IPS DF 19.7 (cell line): ENCODE measurements around the gene ALPK1.
"Not testable (repeated sequence)": the region's sequence is repeated elsewhere in the genome, so short reads cannot be mapped to it uniquely, and the experiment has no call there.

Experiments used
- DNase-seq: peaks from one replicate; pipeline ENCODE4 v3.0.0-alpha.2; 2013; ENCODE audit warnings: low read depth, low spot score

The ALPK1 gene

DNA sequence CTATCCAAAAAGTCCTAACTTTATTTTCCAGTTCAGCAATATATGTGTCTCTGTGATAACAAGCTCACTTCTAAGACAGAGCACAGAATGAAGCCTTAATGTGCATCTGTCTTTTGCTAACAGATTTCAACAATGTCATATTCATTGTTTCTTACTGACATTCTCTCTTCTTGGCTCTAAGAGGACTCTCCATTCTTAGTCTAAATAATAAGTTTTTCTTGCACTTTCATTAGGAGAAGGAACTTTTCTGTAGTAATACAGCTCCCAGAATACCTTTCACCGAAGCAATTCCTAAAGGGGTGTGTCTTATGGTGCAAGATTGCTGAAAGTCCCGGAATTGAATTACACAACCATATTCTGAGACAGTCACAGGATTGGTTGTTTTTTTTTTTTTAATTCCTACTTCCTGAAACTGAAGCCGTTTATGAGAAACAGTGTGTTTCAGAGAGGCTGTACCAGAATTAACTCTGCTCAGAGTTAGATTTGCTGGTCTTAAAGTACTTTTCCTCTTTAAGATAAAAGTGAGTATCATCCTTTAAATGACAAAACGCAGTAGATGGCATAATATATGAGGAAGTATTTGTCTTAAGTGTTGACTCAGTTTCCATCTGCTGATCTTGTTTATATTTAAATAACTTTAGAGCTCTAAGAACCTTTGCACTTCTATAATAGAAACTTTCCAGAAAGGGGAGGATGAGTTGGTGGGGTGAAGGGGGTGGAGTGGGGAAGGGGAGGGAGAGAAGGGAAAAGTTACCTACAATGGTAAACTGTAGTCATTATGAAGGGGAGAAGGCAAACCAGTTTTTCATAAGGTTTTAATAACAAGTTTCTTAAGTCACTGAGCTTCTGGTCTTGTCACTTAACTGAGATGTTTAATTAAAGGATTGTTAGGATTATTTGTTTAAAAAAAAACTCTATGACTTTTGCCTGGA lies at the start of gene ALPK1:
ALPK1 (plus strand) TSS at position 421 of the 932 bp plus-strand sequence.
- DNase-seq, result no peak

DNA sequence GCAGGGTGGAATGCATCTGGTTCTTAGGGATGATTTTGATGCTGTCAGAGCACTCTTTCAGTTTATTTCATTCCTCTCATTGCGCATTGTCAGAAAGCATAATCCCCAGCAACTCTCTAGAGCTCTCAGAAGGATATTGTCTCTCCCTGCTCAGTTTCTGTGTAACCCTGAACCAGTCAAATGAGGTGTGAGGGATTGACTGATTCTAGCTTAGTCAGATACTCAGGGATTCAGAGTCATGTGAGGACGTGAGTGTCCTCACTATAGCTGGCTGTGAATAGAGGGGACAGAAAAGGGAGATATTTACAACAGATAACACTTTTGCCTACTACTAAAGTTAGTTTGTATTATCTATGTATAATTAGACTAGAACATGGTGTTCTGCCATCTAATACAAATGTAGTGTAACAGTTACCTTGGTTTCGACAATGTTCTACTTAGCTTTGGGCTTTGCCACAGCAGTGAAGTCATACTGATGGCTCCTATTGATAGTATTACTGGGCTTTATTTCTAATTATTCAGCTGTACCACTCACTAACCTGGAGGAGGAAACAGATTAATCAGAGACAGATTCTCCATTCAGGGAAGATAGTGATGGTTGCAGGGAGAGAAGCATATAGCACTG lies 46.0 kb upstream of the ALPK1 start:
- no peak for DNase-seq

DNA sequence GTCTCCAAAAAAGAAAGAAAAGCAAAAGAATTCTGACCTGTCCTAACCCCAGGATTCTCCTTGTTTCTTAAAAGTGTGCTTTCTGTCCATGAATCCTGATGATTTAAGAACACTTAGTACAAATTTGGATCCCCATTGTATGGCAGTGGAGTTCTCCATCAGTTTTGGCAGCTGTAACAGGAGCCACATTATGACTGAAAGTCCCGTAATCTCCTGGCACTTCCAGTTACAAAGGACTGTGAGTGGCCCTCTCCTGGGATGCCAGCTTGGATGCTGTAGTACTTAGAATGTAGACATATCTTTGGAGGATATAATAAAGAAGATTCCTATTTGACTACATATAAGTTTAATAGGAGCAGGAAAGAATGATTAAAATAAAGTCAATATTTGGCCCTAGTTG lies 44.9 kb upstream of the ALPK1 start:
- DNase-seq, result no peak

DNA sequence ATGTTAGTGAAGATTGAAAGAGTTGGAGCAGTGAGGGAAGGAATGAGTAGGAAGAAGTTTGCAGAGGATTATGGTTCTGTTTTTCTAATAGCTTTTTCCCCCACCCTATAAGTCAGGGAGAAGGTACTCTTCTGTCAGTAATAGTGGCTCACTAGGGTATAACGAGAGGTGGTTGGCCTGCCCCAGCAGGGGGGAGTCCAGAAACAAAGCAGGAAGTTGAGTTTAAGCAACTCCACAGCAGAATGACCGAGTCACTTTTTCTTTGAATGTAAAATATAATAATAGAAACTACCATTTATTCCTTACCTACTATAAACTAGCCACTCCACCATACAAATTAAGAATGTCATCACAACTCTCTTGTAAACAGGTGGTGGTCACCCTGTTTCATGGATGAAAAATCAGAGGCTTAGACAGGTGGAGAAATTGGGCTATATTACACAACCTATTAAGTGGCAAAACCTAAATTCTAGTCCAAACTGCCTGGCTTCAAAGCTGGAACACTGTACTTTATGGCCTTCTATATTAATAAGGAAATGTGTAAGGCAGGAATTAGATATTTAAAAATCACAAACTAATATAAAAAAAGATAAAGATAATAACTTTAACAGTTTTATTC lies 43.7 kb upstream of the ALPK1 start:
- no peak for DNase-seq

DNA sequence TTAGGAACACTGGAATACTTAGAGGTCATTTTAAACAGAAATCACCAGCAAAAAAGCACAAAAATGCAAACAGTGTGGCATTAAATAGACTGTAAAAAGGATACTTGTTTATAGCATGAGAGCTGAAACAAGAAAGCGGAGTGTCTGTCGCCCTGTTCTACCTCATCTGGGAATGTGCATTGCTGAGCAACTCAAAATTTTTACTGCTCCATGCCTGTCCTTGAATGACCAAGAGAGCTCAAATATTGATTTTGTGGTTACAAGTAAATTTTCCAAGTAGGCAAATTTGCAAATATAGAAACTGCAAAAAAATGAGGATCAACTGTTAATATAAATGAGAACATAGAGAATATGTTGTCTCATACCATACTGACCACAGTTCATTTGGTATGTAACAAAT lies 40.1 kb upstream of the ALPK1 start:
- DNase-seq, result no peak

DNA sequence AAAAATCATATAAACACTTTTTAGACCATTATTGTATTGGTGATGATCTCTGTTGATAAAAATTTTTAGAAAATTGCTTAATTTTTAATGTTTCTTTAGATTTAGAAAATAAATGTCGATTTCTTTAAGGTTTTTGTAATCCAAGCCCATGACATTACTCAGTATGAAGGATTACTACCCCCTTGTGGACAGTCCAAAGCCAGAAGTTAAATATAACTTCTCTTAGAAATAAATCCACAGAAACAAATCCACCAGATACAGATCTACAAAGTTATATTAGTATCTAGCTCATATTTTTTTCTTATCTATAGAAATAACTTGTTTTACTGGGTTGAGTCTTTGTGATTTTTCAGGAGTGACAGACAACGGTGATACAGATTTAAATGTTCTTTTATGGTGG lies 30.3 kb upstream of the ALPK1 start:
- DNase-seq, result no peak

DNA sequence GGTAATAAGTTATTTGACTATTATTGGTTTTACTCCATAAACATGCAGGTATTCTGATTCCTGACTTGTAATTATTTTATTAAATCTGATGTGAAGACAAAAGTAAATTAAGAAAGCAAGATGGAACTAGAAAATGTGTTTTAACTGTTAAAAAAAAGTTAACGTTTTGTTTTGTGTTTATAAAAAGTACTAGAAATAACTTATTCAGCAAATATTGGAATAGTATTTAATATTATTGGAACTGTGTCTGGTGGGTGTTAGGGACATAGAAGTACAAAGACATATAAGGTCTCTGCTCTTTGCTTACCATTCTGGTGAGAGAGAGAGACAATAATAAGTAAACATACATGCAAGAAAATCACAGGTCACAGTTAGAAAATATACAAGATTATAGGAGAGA lies 27.1 kb upstream of the ALPK1 start:
- DNase-seq, result no peak

DNA sequence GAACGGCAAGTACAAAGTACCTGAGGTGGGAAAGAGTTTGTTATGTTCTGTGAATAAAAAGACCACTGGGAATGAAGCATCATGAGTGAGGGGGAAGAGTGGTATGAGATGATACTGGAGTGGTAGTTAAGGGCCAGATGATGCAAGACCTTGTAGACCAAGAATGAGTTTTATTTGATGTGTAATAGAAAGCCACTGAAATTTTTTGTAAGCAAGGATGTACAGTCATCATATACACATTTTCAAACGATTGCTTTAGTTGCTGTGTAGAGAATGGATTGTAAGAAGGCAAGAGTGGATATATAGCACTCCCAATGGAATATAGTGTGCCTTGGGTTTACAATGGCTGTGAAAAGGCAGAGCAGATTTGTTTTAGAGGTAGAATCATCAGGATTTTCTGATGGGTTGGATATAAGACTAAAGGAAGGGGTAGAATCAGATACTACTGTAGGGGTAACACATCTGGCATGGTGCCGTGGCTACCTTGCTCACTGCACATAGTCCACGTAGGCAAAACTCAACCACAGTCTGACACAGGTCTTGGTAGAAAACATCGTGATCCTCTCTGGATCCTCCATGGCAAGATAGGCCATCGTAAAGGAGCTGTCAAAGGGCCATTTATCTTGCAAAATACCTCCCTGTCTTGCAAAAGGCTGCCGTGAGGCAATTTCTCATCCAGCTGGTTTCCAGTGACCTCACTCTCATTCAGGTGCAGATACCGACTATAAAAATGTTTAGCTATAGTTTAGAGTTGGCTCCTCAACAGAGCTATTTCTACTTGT lies 26.3 kb upstream of the ALPK1 start:
- no peak for DNase-seq

DNA sequence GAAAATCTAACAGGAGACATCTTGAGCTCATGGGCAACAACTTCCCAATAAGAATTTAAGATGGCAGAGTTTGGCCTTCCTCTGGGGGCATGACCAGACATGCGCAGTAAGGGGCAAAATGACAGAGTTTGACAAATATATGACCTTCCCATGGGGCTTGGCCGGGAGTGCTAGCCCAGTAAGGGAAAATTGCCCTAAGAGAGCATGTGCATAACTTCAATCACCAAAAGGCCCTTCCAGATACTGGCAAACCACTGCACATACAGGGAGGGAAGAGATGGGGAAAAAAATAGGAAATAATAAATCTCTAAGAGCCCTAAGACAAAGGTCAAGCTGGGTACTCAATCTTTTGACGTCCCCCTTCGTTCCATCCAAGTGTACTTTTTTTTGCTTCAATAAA lies 24.9 kb upstream of the ALPK1 start:
- no peak for DNase-seq

DNA sequence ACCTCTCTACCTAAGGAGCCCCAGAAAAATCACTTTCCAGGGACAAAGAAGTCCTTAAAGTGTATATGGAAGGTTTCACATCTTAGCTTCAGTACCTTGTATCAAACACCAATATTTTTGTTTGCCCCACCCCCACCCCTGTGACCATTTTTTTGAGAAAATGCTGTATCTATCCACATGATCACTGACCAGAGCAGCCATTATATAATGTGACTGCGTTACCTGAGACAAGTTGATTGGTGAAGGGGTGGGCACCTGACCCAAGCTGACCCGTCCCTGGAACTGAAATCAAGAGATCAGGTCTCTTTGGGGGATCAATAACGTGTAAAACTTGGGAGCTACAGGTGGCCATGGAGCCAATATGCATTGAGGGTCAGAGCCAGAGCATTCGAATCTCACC lies 22.2 kb upstream of the ALPK1 start:
- no peak for DNase-seq

DNA sequence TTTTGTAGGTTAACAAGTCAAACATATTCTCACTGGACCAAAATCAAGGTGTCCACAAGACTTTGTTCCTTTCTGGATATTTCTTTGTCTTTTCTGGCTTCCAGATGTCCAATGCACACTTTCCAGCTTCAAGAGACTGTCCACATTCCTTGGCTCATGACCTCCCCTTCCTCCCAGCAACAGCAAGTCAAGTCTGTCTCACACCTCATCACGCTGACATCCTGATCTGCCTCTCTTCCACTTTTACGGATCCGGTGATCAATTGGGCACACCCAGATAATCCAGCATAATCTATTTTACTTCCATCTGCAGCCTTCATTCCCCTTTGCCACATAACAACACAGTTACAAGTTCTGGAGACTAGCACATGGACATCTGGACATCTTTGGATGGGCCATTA lies 21.1 kb upstream of the ALPK1 start:
- no peak for DNase-seq

DNA sequence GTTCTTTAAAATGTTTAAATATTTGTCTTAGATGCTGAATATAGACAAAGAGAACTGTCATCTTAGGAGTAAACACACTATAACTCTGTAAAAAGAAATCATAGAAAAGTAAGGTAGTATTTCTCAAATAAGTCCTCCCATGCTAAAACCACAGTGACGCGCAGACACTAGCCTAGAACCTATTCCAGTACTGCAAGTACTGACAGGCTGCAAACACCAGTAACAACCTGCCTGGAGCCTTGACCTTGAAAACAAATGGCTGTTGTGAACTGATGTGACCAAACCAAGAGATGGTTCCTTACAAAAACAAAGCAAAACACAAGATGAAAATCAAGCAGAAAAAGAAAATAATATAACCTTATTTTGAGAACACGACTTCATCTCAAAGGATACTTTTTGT lies 19.9 kb upstream of the ALPK1 start:
- DNase-seq, result no peak

DNA sequence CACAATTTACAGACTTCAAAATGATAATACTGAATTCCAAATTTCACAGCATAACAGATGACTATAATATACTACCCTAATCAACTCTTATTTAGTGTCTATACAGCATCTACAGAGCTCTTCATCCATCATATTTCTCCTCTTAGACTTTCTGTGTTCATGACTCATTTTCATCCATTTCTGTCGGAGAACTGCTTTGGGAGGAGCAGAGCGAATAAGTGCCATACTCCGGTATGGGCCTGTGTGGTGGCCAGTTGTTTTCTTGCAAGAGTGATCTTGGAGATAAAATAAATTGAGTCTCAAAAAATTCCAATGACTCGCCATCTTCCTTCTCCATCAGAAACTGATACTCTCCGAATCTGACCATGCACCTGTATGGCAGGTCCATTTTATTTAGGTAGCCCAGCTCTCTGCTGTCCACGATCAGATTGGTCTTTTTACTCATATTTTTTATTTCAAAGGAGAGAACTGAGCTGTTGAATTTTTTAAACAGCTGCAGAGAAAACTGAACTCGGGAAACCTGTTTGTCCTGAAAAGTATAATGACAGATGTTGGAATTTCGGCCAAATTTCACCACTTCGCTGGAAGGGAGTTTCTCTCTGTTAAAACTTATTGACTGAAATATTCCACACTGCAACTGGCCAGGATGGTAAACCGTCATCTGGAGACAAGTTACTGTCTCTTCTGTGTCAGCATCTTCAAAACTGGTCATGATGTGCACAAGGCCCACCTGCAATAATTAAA lies 19.3 kb upstream of the ALPK1 start:
- no peak for DNase-seq

DNA sequence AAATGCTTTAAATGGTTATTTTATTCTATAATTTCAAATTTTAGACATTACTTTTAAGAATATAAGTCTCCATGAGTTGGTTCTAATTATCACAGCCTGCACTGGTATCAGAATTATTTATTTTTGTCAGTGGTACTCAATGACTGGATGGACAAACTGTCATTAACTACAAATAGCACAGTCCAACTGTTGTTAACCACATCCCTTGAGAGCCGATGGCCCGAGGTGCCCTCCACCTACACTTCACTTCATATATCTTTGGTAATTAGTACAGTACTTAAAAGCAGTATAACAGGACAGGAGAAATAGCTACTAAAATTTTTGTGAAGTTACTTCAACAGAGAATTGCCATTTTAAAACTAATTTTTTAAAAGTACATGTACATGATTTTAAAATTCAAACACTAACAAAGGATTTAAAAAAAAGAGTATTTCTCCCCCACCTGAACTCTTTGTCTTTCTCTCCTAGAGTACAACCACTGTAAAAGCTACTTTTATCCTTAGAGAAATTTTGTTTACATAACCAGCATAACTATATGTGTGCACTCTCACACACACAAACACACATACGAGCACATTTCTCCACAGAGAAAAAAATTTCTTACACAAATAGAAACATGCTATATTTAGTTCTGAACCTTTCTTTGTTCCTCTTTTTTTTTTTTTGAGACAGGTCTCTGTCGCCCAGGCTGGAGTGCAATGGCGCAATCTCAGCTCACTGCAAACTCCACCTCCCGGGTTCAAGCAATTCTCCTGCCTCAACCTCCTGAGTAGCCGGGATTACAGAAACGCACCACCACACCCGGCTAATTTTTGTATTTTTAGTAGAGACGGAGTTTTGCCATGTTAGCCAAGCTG lies 17.9 kb upstream of the ALPK1 start:
- DNase-seq, result no peak

DNA sequence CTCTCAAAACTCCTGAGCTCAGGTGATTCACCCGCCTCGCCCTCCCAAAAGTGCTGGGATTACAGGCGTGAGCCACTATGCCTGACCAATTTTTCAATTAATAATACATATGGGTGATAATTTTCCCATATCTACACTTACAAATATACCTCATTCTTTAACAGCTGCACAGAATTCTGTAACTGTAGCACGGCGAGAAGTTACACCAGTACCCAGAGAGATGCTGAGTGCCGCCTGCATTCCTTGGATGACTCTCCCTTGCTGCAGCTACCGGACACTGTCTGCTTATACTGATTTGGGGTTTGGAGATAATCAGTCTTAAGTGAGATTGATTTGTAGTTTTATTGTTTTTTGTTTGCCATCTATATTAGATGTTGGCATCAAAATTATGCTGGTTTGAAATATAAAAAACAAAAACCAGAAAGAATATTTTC lies 17.3 kb upstream of the ALPK1 start:
- no peak for DNase-seq

DNA sequence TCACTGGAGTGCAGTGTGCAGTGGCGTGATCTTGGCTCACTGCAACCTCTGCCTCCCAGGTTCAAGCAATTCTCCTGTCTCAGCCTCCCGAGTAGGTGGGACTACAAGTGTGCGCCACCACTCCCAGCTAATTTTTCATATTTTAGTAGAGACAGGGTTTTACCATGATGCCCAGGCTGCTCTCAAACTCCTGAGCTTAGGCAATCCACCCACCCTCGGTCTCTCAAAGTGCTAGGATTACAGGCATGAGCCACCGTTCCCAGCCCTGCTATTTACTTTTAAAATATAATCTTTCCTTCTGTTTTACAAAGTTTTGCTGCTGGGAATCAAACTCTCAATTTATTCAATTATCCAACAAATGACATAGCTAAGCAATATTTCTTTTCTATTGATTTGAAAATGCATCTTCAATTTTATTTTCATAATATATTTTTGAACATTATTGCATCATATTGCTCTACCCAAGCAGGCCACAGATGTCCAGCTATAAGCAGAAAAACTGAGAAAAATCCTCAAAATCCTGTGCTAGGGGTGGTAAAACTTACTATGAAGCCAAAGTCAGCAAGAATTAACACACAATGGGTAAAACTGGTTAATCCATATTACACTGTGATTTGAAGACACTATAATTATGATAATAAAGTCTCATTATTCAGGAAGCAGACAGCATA lies 16.6 kb upstream of the ALPK1 start:
- no peak for DNase-seq

DNA sequence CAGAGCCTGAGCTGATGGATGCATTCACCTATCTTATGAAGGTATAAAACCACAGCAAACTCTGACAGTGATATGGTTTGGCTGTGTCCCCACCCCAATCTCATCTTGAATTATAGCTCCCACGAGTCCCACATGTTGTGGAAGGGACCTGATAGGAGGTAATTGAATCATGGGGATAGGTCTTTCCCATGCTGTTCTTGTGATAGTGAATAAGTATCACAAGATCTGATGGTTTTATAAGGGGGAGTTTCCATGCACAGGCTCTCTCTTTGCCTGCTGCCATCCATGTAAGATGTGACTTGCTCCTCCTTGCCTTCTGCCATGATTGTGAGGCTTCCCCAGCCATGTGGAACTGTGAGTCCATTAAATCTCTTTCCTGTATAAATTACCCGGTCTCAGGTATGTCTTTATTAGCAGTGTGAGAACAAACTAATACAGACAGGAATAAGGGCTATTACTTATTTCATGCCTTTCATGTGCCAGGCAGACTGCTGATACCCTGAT lies 15.2 kb upstream of the ALPK1 start:
- DNase-seq, result not testable (repeated sequence)

DNA sequence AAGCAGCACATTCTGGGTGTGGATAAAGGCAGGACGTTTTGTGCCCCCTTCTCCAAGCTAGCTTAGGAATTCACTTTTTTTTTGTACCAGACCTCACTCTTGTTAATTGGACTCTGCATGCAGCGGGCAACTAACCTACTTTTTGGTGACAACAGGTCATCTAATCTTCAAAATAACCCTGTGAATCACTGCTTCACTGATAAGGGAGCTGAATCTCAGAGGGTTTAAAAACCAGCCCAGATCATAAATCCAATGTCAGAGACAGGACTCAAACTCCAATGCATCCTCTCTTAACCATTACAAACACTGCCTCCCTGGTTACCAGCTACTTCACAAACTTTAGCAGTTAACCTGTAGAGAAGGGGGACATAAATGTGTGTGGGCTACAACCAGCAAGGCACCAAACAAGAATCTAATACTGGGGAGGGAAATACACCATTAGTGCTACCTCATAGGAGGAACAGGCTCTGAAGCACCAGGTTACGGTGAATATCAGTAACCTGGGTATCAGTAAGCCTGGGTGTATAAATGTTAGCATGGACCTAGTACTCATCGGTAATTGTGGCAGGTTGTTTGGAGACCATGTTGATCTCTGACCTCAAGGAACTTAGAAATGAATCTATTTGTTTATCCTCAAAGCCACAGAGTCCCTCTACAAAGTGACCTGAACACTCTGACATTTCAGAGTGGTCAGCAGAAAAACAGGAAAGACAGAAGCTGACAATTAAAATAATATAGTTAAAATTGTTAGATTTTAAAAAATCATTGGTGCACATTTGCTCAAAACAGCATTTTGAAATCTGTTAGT lies 14.1 kb upstream of the ALPK1 start:
- DNase-seq, result no peak

DNA sequence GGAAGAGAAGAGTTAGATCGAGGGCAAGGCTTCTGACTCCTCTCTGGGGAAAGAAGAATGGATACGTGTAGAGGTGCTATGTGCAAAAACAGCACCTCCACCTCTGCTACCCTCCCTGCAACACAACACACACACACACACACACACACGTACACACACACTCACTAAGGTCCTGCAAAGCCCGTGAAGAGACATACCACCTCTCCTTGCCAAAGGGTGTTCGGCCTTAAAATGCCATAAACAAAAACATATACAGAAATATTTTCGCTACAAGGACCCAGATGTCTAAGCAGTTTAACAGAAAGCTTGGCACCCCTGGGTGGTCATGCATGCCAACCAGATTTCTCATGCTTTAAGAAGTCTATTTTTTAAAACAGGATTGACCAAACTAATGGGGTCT lies 13.0 kb upstream of the ALPK1 start:
- DNase-seq, result no peak
